Measurements from ENCODE around the gene GPRASP2.

The GPRASP2 gene

GRCh38 chrX:102728646-102729045 is 16.4 kb downstream of the GPRASP2 start:
- Histone ChIP-seq H3K9me2 (replicated peaks; ENCODE audit: insufficient read depth, low read length) (no peaks in the 10 kb centered on the region), H3K27me3 (ENCODE audit: low read length) (no peaks in the 10 kb centered on the region), H3K27ac (ENCODE audit: low read depth, low read length) (no peak overlapping the region), H3K4me3 (ENCODE audit: insufficient read depth, low read length, poor library complexity, severe bottlenecking) (no peak overlapping the region), H3K36me3 (ENCODE audit: low read length) (no peaks in the 10 kb centered on the region), H3K4me2 (ENCODE audit: low read depth, low read length, poor library complexity, severe bottlenecking) (no peak overlapping the region), H4K20me1 (ENCODE audit: low read depth, low read length) (no peaks in the 10 kb centered on the region), H2AFZ (ENCODE audit: low read depth, low read length, severe bottlenecking) (no peak overlapping the region), H3F3A (ENCODE audit: insufficient read depth) (no peaks in the 10 kb centered on the region), H3K9ac (ENCODE audit: low read length) (no peak overlapping the region), H3K79me2 (ENCODE audit: insufficient read depth, low read length) (no peaks in the 10 kb centered on the region), H3K9me3 (ENCODE audit: insufficient read depth, low read length) (no peaks in the 10 kb centered on the region)
- TF ChIP-seq CTCF (IDR thresholded peaks at IDR 0.05; ENCODE audit: insufficient read depth, low read length, poor library complexity, severe bottlenecking) (no peak), EZH2phosphoT487 (conservative IDR thresholded peaks at IDR 0.05; ENCODE audit: low read length) (no peak)

- Histone ChIP-seq H3K27ac (ENCODE audit: low read depth, low read length) (no peak overlapping the region), H3K79me2 (ENCODE audit: insufficient read depth, low read length) (no peaks in the 10 kb centered on the region), H3K36me3 (ENCODE audit: low read length) (no peaks in the 10 kb centered on the region), H4K20me1 (ENCODE audit: low read depth, low read length) (no peaks in the 10 kb centered on the region), H3K9me2 (replicated peaks; ENCODE audit: insufficient read depth, low read length) (no peaks in the 10 kb centered on the region), H3K4me3 (ENCODE audit: insufficient read depth, low read length, poor library complexity, severe bottlenecking) (no peak overlapping the region), H3K4me2 (ENCODE audit: low read depth, low read length, poor library complexity, severe bottlenecking) (no peak overlapping the region), H2AFZ (ENCODE audit: low read depth, low read length, severe bottlenecking) (no peak overlapping the region), H3K9me3 (ENCODE audit: insufficient read depth, low read length) (no peaks in the 10 kb centered on the region), H3F3A (ENCODE audit: insufficient read depth) (no peaks in the 10 kb centered on the region), H3K9ac (ENCODE audit: low read length) (no peak overlapping the region), H3K27me3 (ENCODE audit: low read length) (no peaks in the 10 kb centered on the region)
- TF ChIP-seq EZH2phosphoT487 (conservative IDR thresholded peaks at IDR 0.05; ENCODE audit: low read length) (no peak), CTCF (IDR thresholded peaks at IDR 0.05; ENCODE audit: insufficient read depth, low read length, poor library complexity, severe bottlenecking) (no peak)
Measured at GRCh38 chrX:102739657-102740056, 27.4 kb downstream of the GPRASP2 start.

GRCh38 chrX:102744307-102744706 is 32.1 kb downstream of the GPRASP2 start:
- H3K79me2 ChIP-seq (ENCODE audit: insufficient read depth, low read length) = no peaks in the 10 kb centered on the region
- no peak overlapping the region for H3K9ac ChIP-seq (ENCODE audit: low read length)
- H3K36me3 ChIP-seq (ENCODE audit: low read length) = no peaks in the 10 kb centered on the region
- TF ChIP-seq CTCF (IDR thresholded peaks at IDR 0.05; ENCODE audit: insufficient read depth, low read length, poor library complexity, severe bottlenecking) (no peak), EZH2phosphoT487 (conservative IDR thresholded peaks at IDR 0.05; ENCODE audit: low read length) (no peak)
- no peak overlapping the region for H3K27ac ChIP-seq (ENCODE audit: low read depth, low read length)
- H4K20me1 ChIP-seq (ENCODE audit: low read depth, low read length) = no peaks in the 10 kb centered on the region
- no peak overlapping the region for H3K4me3 ChIP-seq (ENCODE audit: insufficient read depth, low read length, poor library complexity, severe bottlenecking)
- H2AFZ ChIP-seq (ENCODE audit: low read depth, low read length, severe bottlenecking) = no peak overlapping the region
- no peaks in the 10 kb centered on the region for H3K27me3 ChIP-seq (ENCODE audit: low read length)
- no peaks in the 10 kb centered on the region for H3K9me2 ChIP-seq (replicated peaks; ENCODE audit: insufficient read depth, low read length)
- H3F3A ChIP-seq (ENCODE audit: insufficient read depth) = no peaks in the 10 kb centered on the region
- H3K4me2 ChIP-seq (ENCODE audit: low read depth, low read length, poor library complexity, severe bottlenecking) = no peak overlapping the region
- no peaks in the 10 kb centered on the region for H3K9me3 ChIP-seq (ENCODE audit: insufficient read depth, low read length)

GRCh38 chrX:102745513-102745856 is 33.2 kb downstream of the GPRASP2 start:
- H3K9me3 ChIP-seq (ENCODE audit: insufficient read depth, low read length) = no peaks in the 10 kb centered on the region
- no peak overlapping the region for H3K4me2 ChIP-seq (ENCODE audit: low read depth, low read length, poor library complexity, severe bottlenecking)
- H3F3A ChIP-seq (ENCODE audit: insufficient read depth) = no peaks in the 10 kb centered on the region
- no peaks in the 10 kb centered on the region for H4K20me1 ChIP-seq (ENCODE audit: low read depth, low read length)
- H3K9me2 ChIP-seq (replicated peaks; ENCODE audit: insufficient read depth, low read length) = no peaks in the 10 kb centered on the region
- H3K27ac ChIP-seq (ENCODE audit: low read depth, low read length) = no peak overlapping the region
- no peaks in the 10 kb centered on the region for H3K27me3 ChIP-seq (ENCODE audit: low read length)
- H2AFZ ChIP-seq (ENCODE audit: low read depth, low read length, severe bottlenecking) = no peak overlapping the region
- TF ChIP-seq CTCF (IDR thresholded peaks at IDR 0.05; ENCODE audit: insufficient read depth, low read length, poor library complexity, severe bottlenecking) (no peak), EZH2phosphoT487 (conservative IDR thresholded peaks at IDR 0.05; ENCODE audit: low read length) (no peak)
- H3K4me3 ChIP-seq (ENCODE audit: insufficient read depth, low read length, poor library complexity, severe bottlenecking) = no peak overlapping the region
- no peaks in the 10 kb centered on the region for H3K36me3 ChIP-seq (ENCODE audit: low read length)
- H3K9ac ChIP-seq (ENCODE audit: low read length) = no peak overlapping the region
- H3K79me2 ChIP-seq (ENCODE audit: insufficient read depth, low read length) = no peaks in the 10 kb centered on the region
